GM21723 (cell line): ENCODE data around the gene SHANK1.
A peak's percentile ranks its signal among the peaks of the same experiment; 100 is the strongest.

ENCODE experiments used
- ATAC-seq: cut with Tn5 transposase; IDR thresholded peaks from one replicate; pipeline ENCODE4 v1.9.1; 2021; ENCODE audit warnings: mild to moderate bottlenecking, moderate library complexity; ENCODE audit not compliant: unreplicated experiment

SHANK1 gene

DNA sequence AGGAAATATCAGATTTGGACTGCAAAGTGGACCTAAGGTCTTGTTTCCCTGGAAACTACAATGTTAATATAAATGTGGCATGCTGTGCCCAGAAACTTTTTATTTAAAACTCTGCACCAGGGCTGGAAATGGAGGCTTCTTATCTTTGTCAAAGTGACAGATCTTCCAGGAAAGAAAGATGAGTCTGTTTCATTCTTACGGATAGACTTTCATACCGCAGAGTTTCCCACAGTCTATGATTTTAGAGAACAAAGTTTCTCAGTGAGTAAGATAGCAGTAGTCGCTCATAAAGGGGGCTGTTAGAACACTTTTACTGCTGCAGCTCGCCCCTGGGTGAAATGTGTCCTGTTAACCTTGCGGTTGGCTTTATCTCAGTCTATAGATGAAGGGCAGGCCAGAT is 10.3 kb upstream of the SHANK1 start:
- ATAC-seq, result no peak

- no peak for ATAC-seq
Observed at GRCh38 chr19:50728084-50728737, 8.6 kb upstream of the SHANK1 start.

DNA sequence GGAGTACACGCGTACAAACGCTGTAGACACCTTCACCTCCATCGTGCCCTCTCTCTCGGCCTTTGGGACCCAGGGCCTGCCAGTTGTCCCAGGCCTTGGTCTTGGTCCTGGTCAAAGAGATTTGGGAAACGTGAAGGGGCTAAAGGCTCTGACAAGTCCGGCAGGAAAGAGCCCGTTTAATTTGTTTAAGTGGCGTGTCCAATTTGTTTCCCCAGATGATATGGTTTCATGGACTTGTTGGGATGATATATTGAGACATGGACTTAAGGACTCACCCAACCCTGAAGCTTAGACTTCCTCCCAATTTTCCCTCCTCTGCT is 6.3 kb upstream of the SHANK1 start:
- ATAC-seq, result no peak

DNA sequence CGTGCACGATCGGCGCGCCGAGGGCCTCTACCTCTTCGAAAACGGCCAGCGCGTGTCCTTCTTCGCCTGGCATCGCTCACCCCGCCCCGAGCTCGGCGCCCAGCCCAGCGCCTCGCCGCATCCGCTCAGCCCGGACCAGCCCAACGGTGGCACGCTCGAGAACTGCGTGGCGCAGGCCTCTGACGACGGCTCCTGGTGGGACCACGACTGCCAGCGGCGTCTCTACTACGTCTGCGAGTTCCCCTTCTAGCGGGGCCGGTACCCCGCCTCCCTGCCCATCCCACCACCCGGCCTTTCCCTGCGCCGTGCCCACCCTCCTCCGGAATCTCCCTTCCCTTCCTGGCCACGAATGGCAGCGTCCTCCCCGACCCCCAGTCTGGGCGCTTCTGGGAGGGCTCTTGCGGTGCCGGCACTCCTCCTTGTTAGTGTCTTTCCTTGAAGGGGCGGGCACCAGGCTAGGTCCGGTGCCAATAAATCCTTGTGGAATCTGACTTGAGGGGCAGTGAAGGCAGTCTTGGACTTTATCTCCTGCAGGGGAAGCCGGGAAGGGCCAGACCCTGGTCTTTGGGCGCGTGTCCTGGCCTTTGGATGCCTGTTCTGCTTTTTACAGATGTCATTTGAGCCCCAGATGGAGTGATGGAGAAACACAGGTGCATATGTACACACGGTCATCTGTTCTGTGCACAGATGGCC is 5.8 kb upstream of the SHANK1 start:
- peak; percentile 23 for ATAC-seq

GRCh38 chr19:50724522-50725217 is 5.1 kb upstream of the SHANK1 start:
- peak; percentile 81 for ATAC-seq

- ATAC-seq, result no peak
Observed at GRCh38 chr19:50723735-50724521, 4.3 kb upstream of the SHANK1 start.

- ATAC-seq, result no peak
Observed at GRCh38 chr19:50723069-50723468, 3.5 kb upstream of the SHANK1 start, which contains the start of gene CLEC11A. CLEC11A (plus strand) TSS chr19:50723364; CDS start chr19:50723526, 162 bp downstream.

DNA sequence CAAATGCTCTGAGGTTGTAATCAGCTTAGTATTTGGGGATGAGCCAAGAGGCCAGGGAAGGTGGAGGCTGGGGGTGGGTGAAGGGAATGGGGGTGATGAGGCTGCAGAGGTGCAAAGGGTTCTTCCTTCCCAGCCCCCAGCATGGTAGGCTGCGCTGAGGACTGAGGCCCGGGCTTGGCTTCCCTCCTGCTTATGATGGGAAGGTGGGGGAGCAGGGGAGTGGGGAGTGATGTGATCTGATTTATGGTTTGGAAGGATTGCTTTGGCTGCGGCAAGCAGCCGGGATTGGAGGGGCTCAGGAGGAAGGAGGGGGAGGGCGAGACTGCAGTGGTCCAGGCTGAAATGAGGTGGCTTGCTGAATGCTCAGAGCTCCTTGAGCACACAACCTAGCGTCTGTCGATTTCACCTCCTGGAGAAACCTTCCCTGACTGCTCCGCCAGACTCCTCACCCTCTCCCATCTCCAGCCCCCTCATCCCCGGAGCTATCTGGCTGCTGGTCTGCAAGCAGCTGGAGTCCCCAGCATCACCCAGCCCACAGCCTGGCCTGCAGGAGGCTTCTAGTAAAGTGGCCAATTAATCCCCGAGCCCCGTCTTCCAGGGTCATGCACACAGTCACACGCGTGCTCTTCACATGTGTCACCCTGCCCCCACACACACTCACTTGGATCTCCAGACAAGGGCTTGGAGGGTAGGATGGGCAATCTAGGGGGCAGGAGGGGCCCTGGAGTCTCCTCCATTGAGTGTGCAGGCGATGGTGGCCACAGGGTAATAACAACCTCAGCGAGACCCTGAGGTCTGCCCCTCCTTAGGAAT is 2.8 kb upstream of the SHANK1 start:
- no peak for ATAC-seq

GRCh38 chr19:50721441-50722137 is 2.0 kb upstream of the SHANK1 start:
- no peak for ATAC-seq

DNA sequence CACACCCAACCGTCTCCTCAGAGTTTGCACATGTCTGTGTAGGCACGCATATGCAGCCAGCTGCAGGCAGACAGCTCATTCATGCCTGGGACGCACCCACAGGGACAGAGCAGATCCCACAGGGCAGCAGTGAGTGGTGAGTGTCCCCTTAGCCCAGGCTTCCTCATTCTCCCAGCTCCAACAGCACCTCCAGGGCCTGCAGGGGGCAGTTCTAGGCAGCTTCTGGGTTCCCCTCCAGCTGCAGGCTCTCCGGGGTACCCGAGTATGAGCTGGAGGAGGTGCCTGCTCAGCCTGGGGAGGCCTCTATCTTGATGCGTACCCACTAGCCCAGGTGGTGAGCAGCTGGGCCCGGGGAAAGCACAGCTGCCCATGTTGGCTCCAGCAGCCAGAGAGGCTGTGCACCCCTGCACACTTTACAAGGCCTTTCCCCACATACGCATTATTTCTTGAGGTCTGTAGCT is 1.3 kb upstream of the SHANK1 start:
- ATAC-seq, result no peak

- no peak for ATAC-seq
Observed at GRCh38 chr19:50720181-50720920, 749 bp upstream of the SHANK1 start.

DNA sequence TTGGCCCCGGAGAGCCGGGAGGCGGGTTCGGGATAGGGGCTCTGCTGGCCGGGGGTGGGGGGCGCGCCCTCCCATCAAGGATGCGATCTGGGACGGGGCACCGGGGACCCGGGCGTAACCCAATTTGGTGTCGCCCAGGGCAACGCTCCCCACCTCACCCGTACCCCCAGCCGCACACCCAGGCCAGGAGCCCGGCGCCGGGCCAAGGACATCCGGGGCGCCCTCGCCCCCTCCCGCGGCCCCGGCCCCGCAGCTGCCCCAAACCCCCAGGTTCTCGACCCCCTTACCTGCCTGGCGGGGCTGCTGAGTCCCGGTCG is 525 bp downstream of the SHANK1 start:
- no peak for ATAC-seq

- no peak for ATAC-seq
Observed at GRCh38 chr19:50718255-50719118, 1.1 kb downstream of the SHANK1 start.

GRCh38 chr19:50717891-50718254 is 1.7 kb downstream of the SHANK1 start:
- ATAC-seq, result no peak

DNA sequence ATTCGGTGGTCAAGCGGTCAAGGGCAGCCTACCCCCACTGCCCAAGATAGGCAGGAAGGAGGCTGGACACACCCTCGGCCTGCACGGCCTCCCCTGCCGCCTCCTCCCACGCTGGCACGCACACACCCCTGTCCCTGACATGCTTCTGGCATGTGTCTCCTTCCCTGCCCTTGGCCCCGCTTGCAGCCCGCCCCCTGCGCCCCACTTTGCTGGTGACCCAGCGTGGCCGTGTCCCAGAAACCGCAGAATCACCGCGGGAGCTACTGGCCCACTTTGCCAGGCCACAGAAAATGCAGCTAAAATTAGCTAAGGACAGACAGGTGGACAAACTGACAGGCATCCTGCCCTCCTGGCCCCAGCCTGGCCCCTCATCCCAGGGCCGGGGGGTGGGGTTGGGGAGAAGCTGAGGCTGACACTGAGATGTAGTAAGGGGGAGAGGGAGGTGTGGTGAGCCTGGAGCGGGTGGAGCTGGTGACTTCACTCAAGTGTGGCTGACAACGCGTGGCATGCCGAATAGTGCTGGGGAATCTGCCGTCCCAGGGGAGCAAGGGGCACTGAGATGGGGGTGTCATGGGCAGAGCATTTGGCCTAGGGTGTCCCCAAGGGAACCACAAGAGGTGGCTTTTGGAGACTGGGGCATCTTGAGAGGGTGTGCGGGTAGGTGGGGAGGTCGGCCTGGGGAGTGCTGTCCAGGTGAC is 2.4 kb downstream of the SHANK1 start:
- no peak for ATAC-seq

- ATAC-seq, result no peak
Observed at GRCh38 chr19:50716178-50717025, 3.2 kb downstream of the SHANK1 start.
